ENCODE measurements around the gene MAPK8IP3.

MAPK8IP3 gene

GRCh38 chr16:1776672-1776955 is 70.6 kb downstream of the MAPK8IP3 start:
- no peak for DNase-seq

- DNase-seq = no peak
Measured at GRCh38 chr16:1776991-1777374, 71.0 kb downstream of the MAPK8IP3 start.

- no peak for DNase-seq
Measured at GRCh38 chr16:1777375-1778199, 71.6 kb downstream of the MAPK8IP3 start.

GRCh38 chr16:1778200-1779179 is 72.5 kb downstream of the MAPK8IP3 start:
- no peak for DNase-seq

- DNase-seq = no peak
Measured at GRCh38 chr16:1779234-1779701, 73.3 kb downstream of the MAPK8IP3 start.

- DNase-seq = no peak
Measured at GRCh38 chr16:1779741-1780676, 74.0 kb downstream of the MAPK8IP3 start.

- DNase-seq = no peak
Measured at GRCh38 chr16:1780677-1781072, 74.7 kb downstream of the MAPK8IP3 start.

- no peak for DNase-seq
Measured at GRCh38 chr16:1781254-1781653, 75.3 kb downstream of the MAPK8IP3 start.

- DNase-seq = peak; percentile 57
Measured at GRCh38 chr16:1781758-1782407, 75.9 kb downstream of the MAPK8IP3 start.

- DNase-seq = peak; percentile 98
Measured at GRCh38 chr16:1782408-1783264, 76.6 kb downstream of the MAPK8IP3 start, which contains the start of the genes NUBP2 and SPSB3. Gene NUBP2 (plus strand): TSS chr16:1782960. CDS start chr16:1783021, 61 bp downstream. Gene SPSB3 (minus strand): TSS chr16:1782571. CDS start chr16:1781483, 1,088 bp downstream.

- DNase-seq = no peak
Measured at GRCh38 chr16:1784977-1785845, 79.2 kb downstream of the MAPK8IP3 start.

GRCh38 chr16:1785846-1786170 is 79.8 kb downstream of the MAPK8IP3 start:
- no peak for DNase-seq

GRCh38 chr16:1786242-1787055 is 80.5 kb downstream of the MAPK8IP3 start:
- DNase-seq = no peak

GRCh38 chr16:1787056-1787321 is 81.0 kb downstream of the MAPK8IP3 start:
- no peak for DNase-seq

GRCh38 chr16:1787322-1788094 is 81.5 kb downstream of the MAPK8IP3 start:
- no peak for DNase-seq

- no peak for DNase-seq
Measured at GRCh38 chr16:1788095-1788707, 82.2 kb downstream of the MAPK8IP3 start.

- no peak for DNase-seq
Measured at GRCh38 chr16:1788708-1789100, 82.7 kb downstream of the MAPK8IP3 start.

- DNase-seq = no peak
Measured at GRCh38 chr16:1789643-1790045, 83.6 kb downstream of the MAPK8IP3 start.

Data from stimulated activated CD8-positive, alpha-beta memory T cell treated with anti-CD3 and anti-CD28 coated beads, Interleukin-4, amount 100 ng/mL, for 48 hours (primary cell).